ENCODE measurements around the gene NR4A1.

NR4A1 gene

GRCh38 chr12:52059582-52060497 lies 8.6 kb downstream of the NR4A1 start:
- no peak for FAIRE-seq

- FAIRE-seq, result no peak
Measured at GRCh38 chr12:52060498-52061177, 9.4 kb downstream of the NR4A1 start.

- no peak for FAIRE-seq
Measured at GRCh38 chr12:52061470-52062166, 10.4 kb downstream of the NR4A1 start.

- no peak for FAIRE-seq
Measured at GRCh38 chr12:52062167-52063081, 11.2 kb downstream of the NR4A1 start.

- no peak for FAIRE-seq
Measured at GRCh38 chr12:52063082-52063924, 12.1 kb downstream of the NR4A1 start.

GRCh38 chr12:52063981-52064649 lies 12.9 kb downstream of the NR4A1 start:
- FAIRE-seq, result no peak

- FAIRE-seq, result no peak
Measured at GRCh38 chr12:52066346-52067080, 15.3 kb downstream of the NR4A1 start.

- no peak for FAIRE-seq
Measured at GRCh38 chr12:52067081-52067374, 15.8 kb downstream of the NR4A1 start.

GRCh38 chr12:52069327-52070184 lies 18.3 kb downstream of the NR4A1 start, which contains the start of gene ATG101:
ATG101 (plus strand) TSS chr12:52069978; CDS start chr12:52073651, 3,673 bp downstream.
- FAIRE-seq, result peak; percentile 43

- FAIRE-seq, result no peak
Measured at GRCh38 chr12:52070185-52070925, 19.1 kb downstream of the NR4A1 start.

GRCh38 chr12:52073531-52074381 lies 22.5 kb downstream of the NR4A1 start:
- FAIRE-seq, result no peak

GRCh38 chr12:52074971-52075724 lies 23.9 kb downstream of the NR4A1 start:
- no peak for FAIRE-seq

- no peak for FAIRE-seq
Measured at GRCh38 chr12:52076811-52077210, 25.6 kb downstream of the NR4A1 start.

GRCh38 chr12:52078276-52078675 lies 27.0 kb downstream of the NR4A1 start:
- FAIRE-seq, result no peak

- FAIRE-seq, result no peak
Measured at GRCh38 chr12:52079576-52080402, 28.5 kb downstream of the NR4A1 start, which contains the start of gene SMIM41. SMIM41 (plus strand) TSS chr12:52079704; CDS start chr12:52079780, 76 bp downstream.
